HL-60 (cell line): ENCODE measurements around the gene LRP1-AS.

Experiments
- DNase-seq, 2 experiments: peaks; one replicate each; pipeline ENCODE4 v3.0.0-alpha.2; 2010 to 2020; ENCODE audit warnings: low read depth in 1 of 2, low spot score in 1 of 2
- H3K27ac ChIP-seq: fragments of 250-450 bp; sonication (Bioruptor Pico); replicated peaks from 2 replicates; pipeline ENCODE4 v1.5.1; 2020; ENCODE audit warnings: mild to moderate bottlenecking, moderate library complexity
- H3K27me3 ChIP-seq: fragments of 250-450 bp; sonication (Bioruptor Pico); 2 replicates; pipeline ENCODE4 v1.5.1; 2021; ENCODE audit warnings: mild to moderate bottlenecking, moderate library complexity; ENCODE audit not compliant: insufficient read depth, poor library complexity, severe bottlenecking
- H3K4me3 ChIP-seq: replicated peaks from 2 replicates; pipeline ENCODE4 v1.5.1; 2011; ENCODE audit warnings: mild to moderate bottlenecking, control low read depth, low read length; ENCODE audit not compliant: insufficient read depth
- CTCF ChIP-seq: IDR thresholded peaks from one replicate; pipeline ENCODE4 v1.5.1; 2011; ENCODE audit warnings: low read length, control low read depth, inconsistent platforms; ENCODE audit not compliant: insufficient read depth
- GABPA ChIP-seq: IDR thresholded peaks from 2 replicates; pipeline ENCODE4 v1.6.1; 2012; ENCODE audit warnings: low read depth
- POLR2AphosphoS5 ChIP-seq: IDR thresholded peaks from 2 replicates; pipeline ENCODE4 v1.6.1; 2012; ENCODE audit warnings: low read depth
- REST ChIP-seq: IDR thresholded peaks from 2 replicates; pipeline ENCODE4 v1.6.1; 2012; ENCODE audit warnings: low read depth; ENCODE audit not compliant: insufficient replicate concordance
- SPI1 ChIP-seq: IDR thresholded peaks from 2 replicates; pipeline ENCODE4 v1.6.1; 2012; ENCODE audit warnings: low read depth, mild to moderate bottlenecking, borderline replicate concordance

Gene LRP1-AS

GRCh38 chr12:57166971-57167371 lies 19.6 kb upstream of the LRP1-AS start:
- no peak overlapping the region for H3K4me3 ChIP-seq
- no peak for DNase-seq
- H3K27ac ChIP-seq: no peak overlapping the region
- TF ChIP-seq CTCF: no peak
- TF ChIP-seq POLR2AphosphoS5: no peak
- TF ChIP-seq REST: no peak
- TF ChIP-seq GABPA: no peak
- TF ChIP-seq SPI1: no peak
- no peaks in the 10 kb centered on the region for H3K27me3 ChIP-seq

GRCh38 chr12:57165741-57166140 lies 18.3 kb upstream of the LRP1-AS start:
- no peak overlapping the region for H3K27ac ChIP-seq
- TF ChIP-seq REST: no peak
- no peak for TF ChIP-seq CTCF
- no peak for TF ChIP-seq GABPA
- TF ChIP-seq POLR2AphosphoS5: no peak
- TF ChIP-seq SPI1: no peak
- H3K27me3 ChIP-seq: no peaks in the 10 kb centered on the region
- no peak overlapping the region for H3K4me3 ChIP-seq
- no peak for DNase-seq

GRCh38 chr12:57164966-57165625 lies 17.7 kb upstream of the LRP1-AS start:
- Histone ChIP-seq H3K27me3 (no peaks in the 10 kb centered on the region), H3K27ac (no peak overlapping the region), H3K4me3 (no peak overlapping the region)
- DNase-seq: no peak
- TF ChIP-seq CTCF (no peak), POLR2AphosphoS5 (no peak), SPI1 (no peak), REST (no peak), GABPA (no peak)
